ENCODE data around the gene CHRNB1. TPM values are rescaled to one million over a fixed set of nuclear protein-coding genes. Genes with fewer than 3 reads are reported as not detected.

Gene CHRNB1
- total and polyA plus RNA-seq, 12 donors = 18.7 to 56.3 (median 36.9) TPM

- intact Hi-C loops (cut with DNase I) = no loop called here
- WGBS, 4 donors = 77 to 82% (median 81%) methylated on average over 10 to 14 of the region's 14 CpGs
These were observed 56.9 kb downstream of the CHRNB1 start for GRCh38 chr17:7501729-7502128.

GRCh38 chr17:7502171-7502847 lies 57.4 kb downstream of the CHRNB1 start:
- 81 to 93% (median 91%) methylated on average over 6 to 20 of the region's 20 CpGs for WGBS, 4 donors
- peaks cover 0 to 99% of the 10 kb centered on the region in 2 donors for H3K36me3 ChIP-seq (replicated peaks in 1 of 2)
- TF ChIP-seq CTCF (IDR thresholded peaks at IDR 0.05) = no peak
- no peak for TF ChIP-seq POLR2A (IDR thresholded peaks at IDR 0.05)
- H3K9me3 ChIP-seq (replicated peaks in 1 of 3) = no peaks in the 10 kb centered on the region
- H3K4me1 ChIP-seq (replicated peaks in 1 of 2) = no peaks in the 10 kb centered on the region
- H3K4me3 ChIP-seq = no peak overlapping the region
- H3K27ac ChIP-seq = no peak overlapping the region
- no peak for DNase-seq
- H3K27me3 ChIP-seq = no peaks in the 10 kb centered on the region
- intact Hi-C loops (cut with DNase I) = no loop called here

More at GRCh38 chr17:7501729-7502128, 56.9 kb downstream of the CHRNB1 start:
- Histone ChIP-seq H3K27ac (no peak overlapping the region), H3K4me1 (replicated peaks in 1 of 2) (no peaks in the 10 kb centered on the region), H3K36me3 (replicated peaks in 1 of 2) (peaks cover 0 to 100% of the 10 kb centered on the region in 2 donors), H3K9me3 (replicated peaks in 1 of 3) (no peaks in the 10 kb centered on the region), H3K4me3 (no peak overlapping the region), H3K27me3 (no peaks in the 10 kb centered on the region)
- DNase-seq = no peak
- TF ChIP-seq CTCF (IDR thresholded peaks at IDR 0.05) = no peak
- TF ChIP-seq POLR2A (IDR thresholded peaks at IDR 0.05) = no peak

- 72 to 90% (median 80%) methylated on average over 13 to 14 of the region's 14 CpGs for WGBS, 4 donors
- H3K27ac ChIP-seq = no peak overlapping the region
- no peaks in the 10 kb centered on the region for H3K27me3 ChIP-seq
- peaks cover 0 to 99% of the 10 kb centered on the region in 2 donors for H3K36me3 ChIP-seq (replicated peaks in 1 of 2)
- TF ChIP-seq CTCF (IDR thresholded peaks at IDR 0.05) (peak in 2 of 6 experiments; percentile 10), POLR2A (IDR thresholded peaks at IDR 0.05) (no peak)
- no peaks in the 10 kb centered on the region for H3K9me3 ChIP-seq (replicated peaks in 1 of 3)
- intact Hi-C loops (cut with DNase I) = no loop called here
- H3K4me1 ChIP-seq (replicated peaks in 1 of 2) = no peaks in the 10 kb centered on the region
- no peak overlapping the region for H3K4me3 ChIP-seq
- DNase-seq = no peak
These were observed 58.1 kb downstream of the CHRNB1 start for GRCh38 chr17:7502987-7503386.

- WGBS, 4 donors = 89 to 97% (median 93%) methylated on average over 8 of the region's 8 CpGs
- intact Hi-C loops (cut with DNase I) = no loop called here
- H3K4me3 ChIP-seq = no peak overlapping the region
- H3K27me3 ChIP-seq = no peaks in the 10 kb centered on the region
- TF ChIP-seq CTCF (IDR thresholded peaks at IDR 0.05) (no peak), POLR2A (IDR thresholded peaks at IDR 0.05) (no peak)
- H3K4me1 ChIP-seq (replicated peaks in 1 of 2) = no peaks in the 10 kb centered on the region
- no peak for DNase-seq
- H3K36me3 ChIP-seq (replicated peaks in 1 of 2) = peaks cover 0 to 99% of the 10 kb centered on the region in 2 donors
- no peaks in the 10 kb centered on the region for H3K9me3 ChIP-seq (replicated peaks in 1 of 3)
- no peak overlapping the region for H3K27ac ChIP-seq
These were observed 58.7 kb downstream of the CHRNB1 start for GRCh38 chr17:7503521-7503920.

Other genes with a start within 250 kb of the CHRNB1 start
Only the 30 nearest of the 40 such genes appear.
- 10 to 100 TPM in 4 of 9 donors, 1 to 10 TPM in 5; 2.0 to 35.6 (median 7.0) TPM for gene CLDN7, start 182.6 kb upstream of the CHRNB1 start, total RNA-seq
- 1 to 10 TPM; 1.6 to 9.7 (median 5.3) TPM for gene CLDN7, start 182.6 kb upstream of the CHRNB1 start, polyA plus RNA-seq
- 10 to 100 TPM in 4 of 9 donors, 1 to 10 TPM in 5; 1.8 to 30.0 (median 7.8) TPM for gene SLC2A4, start 163.3 kb upstream of the CHRNB1 start, total RNA-seq
- gene SLC2A4, start 163.3 kb upstream of the CHRNB1 start, polyA plus RNA-seq = 10 to 100 TPM in 1 of 3 donors, 1 to 10 TPM in 1, under 1 TPM in 1; 0.75 to 12.7 (median 5.6) TPM
- under 1 TPM in 4 of 9 donors, not detected in 5; 0.06 to 0.28 (median 0.09) TPM for gene YBX2, start 150.4 kb upstream of the CHRNB1 start, total RNA-seq
- 1 to 10 TPM in 1 of 3 donors, under 1 TPM in 1, not detected in 1; 0.88 to 1.4 TPM for gene YBX2, start 150.4 kb upstream of the CHRNB1 start, polyA plus RNA-seq
- gene EIF5A, start 137.4 kb upstream of the CHRNB1 start, total RNA-seq = 100 to 1,000 TPM; 110 to 666 (median 262) TPM
- gene EIF5A, start 137.4 kb upstream of the CHRNB1 start, polyA plus RNA-seq = 100 to 1,000 TPM; 469 to 594 (median 589) TPM
- gene GPS2, start 129.7 kb upstream of the CHRNB1 start, total RNA-seq = 100 to 1,000 TPM in 5 of 9 donors, 10 to 100 TPM in 4; 69.1 to 124 (median 100) TPM
- 100 to 1,000 TPM; 167 to 196 (median 191) TPM for gene GPS2, start 129.7 kb upstream of the CHRNB1 start, polyA plus RNA-seq
- 10 to 100 TPM; 10.4 to 46.9 (median 25.0) TPM for gene NEURL4, start 115.7 kb upstream of the CHRNB1 start, total RNA-seq
- 100 to 1,000 TPM in 1 of 3 donors, 10 to 100 TPM in 1, 1 to 10 TPM in 1; 8.7 to 111 (median 45.5) TPM for gene NEURL4, start 115.7 kb upstream of the CHRNB1 start, polyA plus RNA-seq
- 10 to 100 TPM in 4 of 9 donors, 1 to 10 TPM in 5; 2.9 to 54.7 (median 9.7) TPM for gene ACAP1, start 108.5 kb upstream of the CHRNB1 start, total RNA-seq
- gene ACAP1, start 108.5 kb upstream of the CHRNB1 start, polyA plus RNA-seq = 10 to 100 TPM in 2 of 3 donors, 1 to 10 TPM in 1; 2.1 to 54.1 (median 21.9) TPM
- gene KCTD11, start 92.9 kb upstream of the CHRNB1 start, total RNA-seq = 10 to 100 TPM in 6 of 9 donors, 1 to 10 TPM in 3; 6.8 to 13.8 (median 11.5) TPM
- 1 to 10 TPM; 5.2 to 10.0 (median 7.1) TPM for gene KCTD11, start 92.9 kb upstream of the CHRNB1 start, polyA plus RNA-seq
- not detected for gene TMEM95, start 89.9 kb upstream of the CHRNB1 start, total RNA-seq
- gene TMEM95, start 89.9 kb upstream of the CHRNB1 start, polyA plus RNA-seq = not detected
- 1 to 10 TPM in 7 of 9 donors, under 1 TPM in 2; 0.06 to 8.7 (median 2.1) TPM for gene TNK1, start 64.0 kb upstream of the CHRNB1 start, total RNA-seq
- gene TNK1, start 64.0 kb upstream of the CHRNB1 start, polyA plus RNA-seq = 1 to 10 TPM in 2 of 3 donors, under 1 TPM in 1; 0.13 to 3.9 (median 1.6) TPM
- gene PLSCR3, start 50.5 kb upstream of the CHRNB1 start, total RNA-seq = 10 to 100 TPM in 8 of 9 donors, 1 to 10 TPM in 1; 7.7 to 34.5 (median 27.0) TPM
- 10 to 100 TPM; 13.2 to 42.5 (median 32.9) TPM for gene PLSCR3, start 50.5 kb upstream of the CHRNB1 start, polyA plus RNA-seq
- gene TMEM256, start 41.0 kb upstream of the CHRNB1 start, total RNA-seq = 100 to 1,000 TPM in 3 of 9 donors, 10 to 100 TPM in 6; 52.9 to 205 (median 92.4) TPM
- 100 to 1,000 TPM in 2 of 3 donors, 10 to 100 TPM in 1; 48.5 to 334 (median 254) TPM for gene TMEM256, start 41.0 kb upstream of the CHRNB1 start, polyA plus RNA-seq
- 10 to 100 TPM in 6 of 9 donors, 1 to 10 TPM in 3; 2.8 to 34.8 (median 14.4) TPM for gene NLGN2, start 37.2 kb upstream of the CHRNB1 start, total RNA-seq
- 10 to 100 TPM in 2 of 3 donors, 1 to 10 TPM in 1; 7.7 to 44.6 (median 28.1) TPM for gene NLGN2, start 37.2 kb upstream of the CHRNB1 start, polyA plus RNA-seq
- not detected for gene SPEM1, start 24.7 kb upstream of the CHRNB1 start, total RNA-seq
- not detected for gene SPEM1, start 24.7 kb upstream of the CHRNB1 start, polyA plus RNA-seq
- not detected for gene SPEM2, start 19.4 kb upstream of the CHRNB1 start, total RNA-seq
- gene SPEM2, start 19.4 kb upstream of the CHRNB1 start, polyA plus RNA-seq = not detected
- gene SPEM3, start 16.2 kb upstream of the CHRNB1 start, total RNA-seq = not detected
- gene SPEM3, start 16.2 kb upstream of the CHRNB1 start, polyA plus RNA-seq = not detected
- 10 to 100 TPM in 4 of 9 donors, 1 to 10 TPM in 5; 5.7 to 26.6 (median 8.8) TPM for gene TMEM102, start 9.6 kb upstream of the CHRNB1 start, total RNA-seq
- gene TMEM102, start 9.6 kb upstream of the CHRNB1 start, polyA plus RNA-seq = 1 to 10 TPM; 2.1 to 8.7 (median 6.6) TPM
- 10 to 100 TPM; 12.1 to 76.7 (median 23.4) TPM for gene FGF11, start 5.5 kb upstream of the CHRNB1 start, total RNA-seq
- gene FGF11, start 5.5 kb upstream of the CHRNB1 start, polyA plus RNA-seq = 10 to 100 TPM; 10.2 to 33.2 (median 19.2) TPM
- 100 to 1,000 TPM in 1 of 9 donors, 10 to 100 TPM in 8; 16.6 to 111 (median 75.3) TPM for gene ZBTB4, start 34.6 kb downstream of the CHRNB1 start, total RNA-seq
- 10 to 100 TPM; 30.0 to 59.6 (median 54.6) TPM for gene ZBTB4, start 34.6 kb downstream of the CHRNB1 start, polyA plus RNA-seq
- not detected for gene SLC35G6, start 36.4 kb downstream of the CHRNB1 start, total RNA-seq
- under 1 TPM in 1 of 3 donors, not detected in 2; 0.24 TPM for gene SLC35G6, start 36.4 kb downstream of the CHRNB1 start, polyA plus RNA-seq
- 100 to 1,000 TPM in 5 of 9 donors, 10 to 100 TPM in 4; 34.9 to 172 (median 117) TPM for gene POLR2A, start 39.3 kb downstream of the CHRNB1 start, total RNA-seq
- gene POLR2A, start 39.3 kb downstream of the CHRNB1 start, polyA plus RNA-seq = 10 to 100 TPM; 19.3 to 80.4 (median 58.7) TPM
- 100 to 1,000 TPM in 2 of 9 donors, 10 to 100 TPM in 6, 1 to 10 TPM in 1; 3.3 to 134 (median 52.8) TPM for gene TNFSF12, start 104.0 kb downstream of the CHRNB1 start, total RNA-seq
- gene TNFSF12, start 104.0 kb downstream of the CHRNB1 start, polyA plus RNA-seq = 10 to 100 TPM; 18.8 to 70.8 (median 65.6) TPM
- gene TNFSF13, start 113.7 kb downstream of the CHRNB1 start, total RNA-seq = 10 to 100 TPM in 8 of 9 donors, under 1 TPM in 1; 1.00 to 75.2 (median 43.7) TPM
- 10 to 100 TPM; 19.4 to 39.1 (median 25.2) TPM for gene TNFSF13, start 113.7 kb downstream of the CHRNB1 start, polyA plus RNA-seq
- 10 to 100 TPM; 28.4 to 55.3 (median 44.2) TPM for gene SENP3, start 116.9 kb downstream of the CHRNB1 start, total RNA-seq
- 10 to 100 TPM; 29.0 to 72.4 (median 38.4) TPM for gene SENP3, start 116.9 kb downstream of the CHRNB1 start, polyA plus RNA-seq
- 100 to 1,000 TPM in 6 of 9 donors, 10 to 100 TPM in 3; 19.4 to 177 (median 157) TPM for gene CD68, start 134.6 kb downstream of the CHRNB1 start, total RNA-seq
- gene CD68, start 134.6 kb downstream of the CHRNB1 start, polyA plus RNA-seq = 100 to 1,000 TPM in 2 of 3 donors, 10 to 100 TPM in 1; 32.3 to 207 (median 133) TPM
- 100 to 1,000 TPM in 6 of 9 donors, 10 to 100 TPM in 3; 65.9 to 267 (median 124) TPM for gene MPDU1, start 138.8 kb downstream of the CHRNB1 start, total RNA-seq
- gene MPDU1, start 138.8 kb downstream of the CHRNB1 start, polyA plus RNA-seq = 100 to 1,000 TPM in 1 of 3 donors, 10 to 100 TPM in 2; 70.1 to 200 (median 81.6) TPM
- 1 to 10 TPM in 1 of 9 donors, under 1 TPM in 6, not detected in 2; 0.42 to 2.0 (median 0.92) TPM for gene SOX15, start 145.0 kb downstream of the CHRNB1 start, total RNA-seq
- 1 to 10 TPM in 2 of 3 donors, under 1 TPM in 1; 0.29 to 2.4 (median 1.9) TPM for gene SOX15, start 145.0 kb downstream of the CHRNB1 start, polyA plus RNA-seq
- 10 to 100 TPM; 35.6 to 68.6 (median 45.5) TPM for gene FXR2, start 169.8 kb downstream of the CHRNB1 start, total RNA-seq
- gene FXR2, start 169.8 kb downstream of the CHRNB1 start, polyA plus RNA-seq = 10 to 100 TPM; 42.2 to 73.1 (median 42.4) TPM
- gene SAT2, start 182.8 kb downstream of the CHRNB1 start, total RNA-seq = 100 to 1,000 TPM; 165 to 403 (median 233) TPM
- 100 to 1,000 TPM; 190 to 700 (median 511) TPM for gene SAT2, start 182.8 kb downstream of the CHRNB1 start, polyA plus RNA-seq
- 1 to 10 TPM in 8 of 9 donors, under 1 TPM in 1; 0.30 to 2.9 (median 1.9) TPM for gene SHBG, start 185.1 kb downstream of the CHRNB1 start, total RNA-seq
- 1 to 10 TPM; 1.2 to 3.8 (median 2.0) TPM for gene SHBG, start 185.1 kb downstream of the CHRNB1 start, polyA plus RNA-seq

All from adrenal gland (tissue), 12 donors.